CD14-positive monocyte (primary cell): ENCODE results near the gene NRP2. TPM values are rescaled to one million over a fixed set of nuclear protein-coding genes. Genes with fewer than 3 reads are reported as not detected.

Source experiments
- DNase-seq, 3 donors: peaks; one replicate each; pipeline ENCODE4 v3.0.0-alpha.2; 2011 to 2022
- H2AFZ ChIP-seq: 2 replicates; pipeline ENCODE4 v1.6.0; 2012; ENCODE audit warnings: mild to moderate bottlenecking, low read depth, low read length, inconsistent platforms; ENCODE audit not compliant: insufficient read depth, poor library complexity, severe bottlenecking
- H3K27ac ChIP-seq, 2 donors: 1 replicate in 1 of 2; 2 replicates in 1 of 2; pipeline ENCODE4 v1.5.1; 2012 to 2013; ENCODE audit warnings: low read length in 2 of 2, control low read depth in 1 of 2, inconsistent platforms in 1 of 2, low read depth in 1 of 2, mild to moderate bottlenecking in 1 of 2
- H3K27me3 ChIP-seq, 2 donors: one replicate each; pipeline versions ENCODE4 v1.6.0 to v1.6.1; 2011 to 2013; ENCODE audit warnings: low read length in 2 of 2; ENCODE audit not compliant: control insufficient read depth in 2 of 2, insufficient read depth in 2 of 2
- H3K36me3 ChIP-seq, 2 donors: replicated peaks in 1 of 2; 1 replicate in 1 of 2; 2 replicates in 1 of 2; pipeline versions ENCODE4 v1.5.1 to v1.6.1; 2012 to 2013; ENCODE audit warnings: low read length in 2 of 2, control low read depth in 1 of 2, inconsistent platforms in 1 of 2, mild to moderate bottlenecking in 1 of 2; ENCODE audit not compliant: insufficient read depth in 2 of 2, control insufficient read depth in 1 of 2
- H3K4me1 ChIP-seq, 2 donors: 1 replicate in 1 of 2; 2 replicates in 1 of 2; pipeline versions ENCODE4 v1.5.1 to v1.6.1; 2012 to 2013; ENCODE audit warnings: low read length in 2 of 2, control low read depth in 1 of 2, inconsistent platforms in 1 of 2, mild to moderate bottlenecking in 1 of 2, moderate library complexity in 1 of 2; ENCODE audit not compliant: insufficient read depth in 2 of 2, control insufficient read depth in 1 of 2
- H3K4me2 ChIP-seq: replicated peaks from 2 replicates; pipeline ENCODE3; 2012; ENCODE audit warnings: low read length, moderate library complexity, mild to moderate bottlenecking; ENCODE audit not compliant: poor library complexity, severe bottlenecking; ENCODE audit errors: extremely low read depth
- H3K4me3 ChIP-seq, 3 experiments: fragments of 200-600 bp in 1 of 3; sonication (generic) in 1 of 3; replicated peaks in 1 of 3; 1 replicate in 2 of 3; 2 replicates in 1 of 3; pipeline ENCODE4 v1.5.1; 2011 to 2013; ENCODE audit warnings: low read length in 3 of 3, mild to moderate bottlenecking in 3 of 3, control low read depth in 2 of 3, low read depth in 2 of 3, inconsistent platforms in 1 of 3, moderate library complexity in 1 of 3
- H3K79me2 ChIP-seq: 2 replicates; pipeline ENCODE4 v1.6.0; 2012; ENCODE audit warnings: mild to moderate bottlenecking, control low read depth, inconsistent platforms, low read length, moderate library complexity; ENCODE audit not compliant: insufficient read depth
- H3K9ac ChIP-seq: 2 replicates; pipeline ENCODE4 v1.6.0; 2017; ENCODE audit warnings: low read length, mild to moderate bottlenecking; ENCODE audit not compliant: insufficient read depth, poor library complexity, severe bottlenecking
- H3K9me3 ChIP-seq, 2 donors: replicated peaks in 1 of 2; 1 replicate in 1 of 2; 2 replicates in 1 of 2; pipeline versions ENCODE4 v1.5.1 to v1.6.1; 2012 to 2013; ENCODE audit warnings: low read length in 2 of 2, control low read depth in 1 of 2; ENCODE audit not compliant: control insufficient read depth in 1 of 2, insufficient read depth in 1 of 2
- H4K20me1 ChIP-seq: 2 replicates; pipeline ENCODE4 v1.6.0; 2012; ENCODE audit warnings: mild to moderate bottlenecking, low read length, control low read depth, moderate library complexity; ENCODE audit not compliant: insufficient read depth
- H3K27ac Mint-ChIP-seq, 7 donors: one replicate each; pipeline ENCODE4 v1.8.0; 2020; ENCODE audit warnings: mild to moderate bottlenecking in 7 of 7, mixed read lengths in 7 of 7, moderate library complexity in 6 of 7, inconsistent platforms in 2 of 7
- H3K27me3 Mint-ChIP-seq, 3 donors: one replicate each; pipeline ENCODE4 v1.8.0; 2021 to 2022; ENCODE audit warnings: low read depth in 3 of 3, mild to moderate bottlenecking in 3 of 3, mixed read lengths in 3 of 3, moderate library complexity in 3 of 3, inconsistent platforms in 1 of 3
- H3K36me3 Mint-ChIP-seq, 2 donors: one replicate each; pipeline ENCODE4 v1.8.0; 2020; ENCODE audit warnings: mixed read lengths in 2 of 2, inconsistent platforms in 1 of 2, mild to moderate bottlenecking in 1 of 2
- H3K4me1 Mint-ChIP-seq: one replicate; pipeline ENCODE4 v1.8.0; 2020; ENCODE audit warnings: mild to moderate bottlenecking, mixed read lengths
- H3K4me3 Mint-ChIP-seq, 2 donors: one replicate each; pipeline ENCODE4 v1.8.0; 2020; ENCODE audit warnings: mild to moderate bottlenecking in 2 of 2, mixed read lengths in 2 of 2, moderate library complexity in 1 of 2
- H3K9me3 Mint-ChIP-seq, 7 donors: one replicate each; pipeline ENCODE4 v1.8.0; 2020 to 2022; ENCODE audit warnings: mixed read lengths in 7 of 7, mild to moderate bottlenecking in 6 of 7, moderate library complexity in 6 of 7, inconsistent platforms in 2 of 7
- CTCF ChIP-seq: fragments of 200-600 bp; IDR thresholded peaks from one replicate; pipeline ENCODE4 v1.8.0; 2022; ENCODE audit warnings: antibody characterized with exemption, mild to moderate bottlenecking
- whole genome bisulfite sequencing: methylation state at CpG from one replicate; pipeline ENCODE4 v1.1.5; 2013; ENCODE audit warnings: missing lambda C conversion rate; ENCODE audit not compliant: insufficient coverage; 5-methylcytosine and 5-hydroxymethylcytosine counted together
- intact Hi-C, 2 donors: fragments of 100-400 bp; cut with micrococcal nuclease; formaldehyde crosslinking; loops; one replicate each; pipeline versions ENCODE4 v1.15.0 to v1.15.1; 2023
- polyA plus RNA-seq, 3 donors: library from polyadenylated mRNA; depleted of rRNA in 1 of 3; unstranded in 2 of 3; stranded (reverse) in 1 of 3; fragments of 300-500 nt in 2 of 3; fragments of >200 nt in 1 of 3; fragmentation: Illumina TruSeq in 2 of 3; gene quantifications; 1 replicate in 2 of 3; 2 replicates in 1 of 3; pipeline ENCODE4 v1.2.3, GENCODE V29; 2012 to 2021

NRP2 gene
- polyA plus RNA-seq, 3 donors, result 0.97 to 3.3 (median 1.6) TPM

GRCh38 chr2:205758051-205758450 is 75.8 kb downstream of the NRP2 start:
- TF ChIP-seq CTCF, result no peak
- no peak overlapping the region for H3K4me3 Mint-ChIP-seq
- no peak overlapping the region for H3K27ac Mint-ChIP-seq
- Histone ChIP-seq H3K9ac (no peak overlapping the region), H3K4me1 (no peaks in the 10 kb centered on the region), H3K4me2 (no peak overlapping the region), H3K4me3 (no peak overlapping the region), H3K36me3 (no peaks in the 10 kb centered on the region), H3K27ac (no peak overlapping the region), H3K79me2 (no peaks in the 10 kb centered on the region), H3K9me3 (no peaks in the 10 kb centered on the region), H4K20me1 (no peaks in the 10 kb centered on the region), H3K27me3 (peaks cover 0 to 5% of the 10 kb centered on the region in 2 donors), H2AFZ (no peak overlapping the region)
- H3K4me1 Mint-ChIP-seq, result no peaks in the 10 kb centered on the region
- no peaks in the 10 kb centered on the region for H3K9me3 Mint-ChIP-seq
- DNase-seq, result no peak
- no peaks in the 10 kb centered on the region for H3K36me3 Mint-ChIP-seq
- H3K27me3 Mint-ChIP-seq, result peaks cover 2 to 10% (median 9%) of the 10 kb centered on the region in 3 donors
- intact Hi-C loops, result no loop called here
- 93% methylated on average over 3 of the region's 4 CpGs for WGBS

GRCh38 chr2:205758500-205758899 is 76.2 kb downstream of the NRP2 start:
- H3K27me3 ChIP-seq, result peaks cover 0 to 8% of the 10 kb centered on the region in 2 donors
- H3K9ac ChIP-seq, result no peak overlapping the region
- Mint-ChIP-seq H3K4me3 (no peak overlapping the region), H3K27ac (no peak overlapping the region), H3K36me3 (no peaks in the 10 kb centered on the region), H3K9me3 (no peaks in the 10 kb centered on the region), H3K27me3 (peaks cover 3 to 13% (median 12%) of the 10 kb centered on the region in 3 donors), H3K4me1 (no peaks in the 10 kb centered on the region)
- no peak for TF ChIP-seq CTCF
- H4K20me1 ChIP-seq, result no peaks in the 10 kb centered on the region
- no peak overlapping the region for H3K27ac ChIP-seq
- no peaks in the 10 kb centered on the region for H3K9me3 ChIP-seq
- no peak overlapping the region for H3K4me3 ChIP-seq
- H3K79me2 ChIP-seq, result no peaks in the 10 kb centered on the region
- H3K36me3 ChIP-seq, result no peaks in the 10 kb centered on the region
- H3K4me1 ChIP-seq, result no peaks in the 10 kb centered on the region
- no peak overlapping the region for H2AFZ ChIP-seq
- no peak overlapping the region for H3K4me2 ChIP-seq
- no peak for DNase-seq
- WGBS, result 95% methylated on average over 3 of the region's 5 CpGs
- intact Hi-C loops, result no loop called here
